ENCODE results near the gene MCC. TPM values are rescaled to one million over a fixed set of nuclear protein-coding genes. Genes with fewer than 3 reads are reported as not detected.

The MCC gene
- polyA plus RNA-seq, 2 of the 4 experiments (the other 2 are of a cell fraction), result 0.09 to 0.10 TPM

- H3K4me2 ChIP-seq, result no peak overlapping the region
- H3K9me3 ChIP-seq, result no peaks in the 10 kb centered on the region
- no peak overlapping the region for H3K27ac ChIP-seq
- FAIRE-seq (no peak), ATAC-seq (no peak), DNase-seq (ENCODE audit: low read depth in 1 of 2, low spot score in 1 of 2) (no peak)
- POLR2A ChIA-PET, result no interaction called here
- no peaks in the 10 kb centered on the region for H3K4me1 ChIP-seq
- CTCF ChIA-PET, result interaction anchor here (0.7 kb wide), 1 partner anchor 245 kb away, joined by 3 read pairs; no protein-coding TSS in a partner anchor
- no peak for TF ChIP-seq E2F6 (IDR thresholded peaks at IDR 0.05; ENCODE audit: borderline replicate concordance, low read depth)
- no peak for TF ChIP-seq MYC (IDR thresholded peaks at IDR 0.05; ENCODE audit: borderline replicate concordance, low read length)
- no peak for TF ChIP-seq ZFP36 (IDR thresholded peaks at IDR 0.05; ENCODE audit: borderline replicate concordance, partially characterized antibody)
- no peak for TF ChIP-seq MAFK (IDR thresholded peaks at IDR 0.05; ENCODE audit: partially characterized antibody)
- TF ChIP-seq RFX5 (IDR thresholded peaks at IDR 0.05), result no peak
- TF ChIP-seq USF2 (IDR thresholded peaks at IDR 0.05), result no peak
- no peak for TF ChIP-seq SMC3 (IDR thresholded peaks at IDR 0.05)
- WGBS (ENCODE audit: missing lambda C conversion rate), result 44% methylated on average over 5 of the region's 8 CpGs
- no peak overlapping the region for H3K4me3 ChIP-seq
Observed at GRCh38 chr5:113085084-113085414, 403.2 kb downstream of the MCC start.

GRCh38 chr5:113084402-113085083 lies 403.7 kb downstream of the MCC start:
- H3K9me3 ChIP-seq, result no peaks in the 10 kb centered on the region
- ChIA-PET CTCF (interaction anchor here (0.7 kb wide), 1 partner anchor 245 kb away, joined by 3 read pairs; no protein-coding TSS in a partner anchor), POLR2A (no interaction called here)
- H3K4me3 ChIP-seq, result no peak overlapping the region
- TF ChIP-seq MAZ (IDR thresholded peaks at IDR 0.05; ENCODE audit: borderline replicate concordance, low read depth, low read length), result no peak
- TF ChIP-seq RARB (CRISPR knock-in tag; IDR thresholded peaks at IDR 0.05), result no peak
- DNase-seq (ENCODE audit: low read depth in 1 of 2, low spot score in 1 of 2) (no peak), FAIRE-seq (no peak), ATAC-seq (no peak)
- H3K4me2 ChIP-seq, result no peak overlapping the region
- H3K27ac ChIP-seq, result no peak overlapping the region
- H3K4me1 ChIP-seq, result no peaks in the 10 kb centered on the region
- 0% methylated on average over 1 of the region's 3 CpGs for WGBS (ENCODE audit: missing lambda C conversion rate)

- no peak for DNase-seq (ENCODE audit: low read depth in 1 of 2, low spot score in 1 of 2)
- TF ChIP-seq JUN (IDR thresholded peaks at IDR 0.05) (no peak), KDM1A (IDR thresholded peaks at IDR 0.05; ENCODE audit: low read depth) (no peak), EHMT2 (IDR thresholded peaks at IDR 0.05; ENCODE audit: low read depth) (no peak), HDAC2 (IDR thresholded peaks at IDR 0.05) (no peak), HOXB13 (CRISPR knock-in tag; IDR thresholded peaks at IDR 0.05; ENCODE audit: low read depth) (no peak), FOXS1 (CRISPR knock-in tag; IDR thresholded peaks at IDR 0.05) (no peak), CBX2 (IDR thresholded peaks at IDR 0.05; ENCODE audit: borderline replicate concordance, low read depth) (no peak), ELK1 (IDR thresholded peaks at IDR 0.05; ENCODE audit: low read depth, low read length) (no peak), ESRRA (IDR thresholded peaks at IDR 0.05; ENCODE audit: borderline replicate concordance, low read length) (no peak), TP53 (CRISPR knock-in tag; IDR thresholded peaks at IDR 0.05) (no peak), PHF8 (IDR thresholded peaks at IDR 0.05; ENCODE audit: borderline replicate concordance, low read depth) (no peak), TFCP2L1 (CRISPR knock-in tag; IDR thresholded peaks at IDR 0.05) (no peak)
- Histone ChIP-seq H3K27ac (no peak overlapping the region), H3K4me2 (no peak overlapping the region), H3K9me3 (no peaks in the 10 kb centered on the region), H3K4me1 (no peaks in the 10 kb centered on the region), H3K4me3 (no peak overlapping the region)
- CTCF ChIA-PET, result interaction anchor here (0.8 kb wide), 2 partner anchors 12 to 87 kb away, joined by 3 read pairs; no protein-coding TSS in a partner anchor
- POLR2A ChIA-PET, result no interaction called here
- FAIRE-seq, result no peak
- ATAC-seq, result no peak
Observed at GRCh38 chr5:113083481-113083880, 404.8 kb downstream of the MCC start.

Measured in A549 (cell line).